ENCODE measurements around the gene PSMD5. TPM values are rescaled to one million over a fixed set of nuclear protein-coding genes. Genes with fewer than 3 reads are reported as not detected.

The PSMD5 gene
- total and polyA plus RNA-seq, 10 of the 15 experiments (the other 5 are each of a cell fraction or from before 2014, with no cell fraction given), result 8.8 to 47.7 (median 25.1) TPM

- TF ChIP-seq CHD4 (IDR thresholded peaks at IDR 0.05), result no peak
- peak; percentile 97 for TF ChIP-seq PML (IDR thresholded peaks at IDR 0.05; ENCODE audit: low read length)
- TF ChIP-seq CBX3 (IDR thresholded peaks at IDR 0.05; ENCODE audit: borderline replicate concordance, low read depth), result no peak
- no peak for TF ChIP-seq MTA2 (IDR thresholded peaks at IDR 0.05; ENCODE audit: low read depth)
- TF ChIP-seq, protein P1, sequence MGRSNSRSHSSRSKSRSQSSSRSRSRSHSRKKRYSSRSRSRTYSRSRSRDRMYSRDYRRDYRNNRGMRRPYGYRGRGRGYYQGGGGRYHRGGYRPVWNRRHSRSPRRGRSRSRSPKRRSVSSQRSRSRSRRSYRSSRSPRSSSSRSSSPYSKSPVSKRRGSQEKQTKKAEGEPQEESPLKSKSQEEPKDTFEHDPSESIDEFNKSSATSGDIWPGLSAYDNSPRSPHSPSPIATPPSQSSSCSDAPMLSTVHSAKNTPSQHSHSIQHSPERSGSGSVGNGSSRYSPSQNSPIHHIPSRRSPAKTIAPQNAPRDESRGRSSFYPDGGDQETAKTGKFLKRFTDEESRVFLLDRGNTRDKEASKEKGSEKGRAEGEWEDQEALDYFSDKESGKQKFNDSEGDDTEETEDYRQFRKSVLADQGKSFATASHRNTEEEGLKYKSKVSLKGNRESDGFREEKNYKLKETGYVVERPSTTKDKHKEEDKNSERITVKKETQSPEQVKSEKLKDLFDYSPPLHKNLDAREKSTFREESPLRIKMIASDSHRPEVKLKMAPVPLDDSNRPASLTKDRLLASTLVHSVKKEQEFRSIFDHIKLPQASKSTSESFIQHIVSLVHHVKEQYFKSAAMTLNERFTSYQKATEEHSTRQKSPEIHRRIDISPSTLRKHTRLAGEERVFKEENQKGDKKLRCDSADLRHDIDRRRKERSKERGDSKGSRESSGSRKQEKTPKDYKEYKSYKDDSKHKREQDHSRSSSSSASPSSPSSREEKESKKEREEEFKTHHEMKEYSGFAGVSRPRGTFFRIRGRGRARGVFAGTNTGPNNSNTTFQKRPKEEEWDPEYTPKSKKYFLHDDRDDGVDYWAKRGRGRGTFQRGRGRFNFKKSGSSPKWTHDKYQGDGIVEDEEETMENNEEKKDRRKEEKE (IDR thresholded peaks at IDR 0.05), result no peak
- TF ChIP-seq ZSCAN29 (IDR thresholded peaks at IDR 0.05), result no peak
- TF ChIP-seq, protein P2, sequence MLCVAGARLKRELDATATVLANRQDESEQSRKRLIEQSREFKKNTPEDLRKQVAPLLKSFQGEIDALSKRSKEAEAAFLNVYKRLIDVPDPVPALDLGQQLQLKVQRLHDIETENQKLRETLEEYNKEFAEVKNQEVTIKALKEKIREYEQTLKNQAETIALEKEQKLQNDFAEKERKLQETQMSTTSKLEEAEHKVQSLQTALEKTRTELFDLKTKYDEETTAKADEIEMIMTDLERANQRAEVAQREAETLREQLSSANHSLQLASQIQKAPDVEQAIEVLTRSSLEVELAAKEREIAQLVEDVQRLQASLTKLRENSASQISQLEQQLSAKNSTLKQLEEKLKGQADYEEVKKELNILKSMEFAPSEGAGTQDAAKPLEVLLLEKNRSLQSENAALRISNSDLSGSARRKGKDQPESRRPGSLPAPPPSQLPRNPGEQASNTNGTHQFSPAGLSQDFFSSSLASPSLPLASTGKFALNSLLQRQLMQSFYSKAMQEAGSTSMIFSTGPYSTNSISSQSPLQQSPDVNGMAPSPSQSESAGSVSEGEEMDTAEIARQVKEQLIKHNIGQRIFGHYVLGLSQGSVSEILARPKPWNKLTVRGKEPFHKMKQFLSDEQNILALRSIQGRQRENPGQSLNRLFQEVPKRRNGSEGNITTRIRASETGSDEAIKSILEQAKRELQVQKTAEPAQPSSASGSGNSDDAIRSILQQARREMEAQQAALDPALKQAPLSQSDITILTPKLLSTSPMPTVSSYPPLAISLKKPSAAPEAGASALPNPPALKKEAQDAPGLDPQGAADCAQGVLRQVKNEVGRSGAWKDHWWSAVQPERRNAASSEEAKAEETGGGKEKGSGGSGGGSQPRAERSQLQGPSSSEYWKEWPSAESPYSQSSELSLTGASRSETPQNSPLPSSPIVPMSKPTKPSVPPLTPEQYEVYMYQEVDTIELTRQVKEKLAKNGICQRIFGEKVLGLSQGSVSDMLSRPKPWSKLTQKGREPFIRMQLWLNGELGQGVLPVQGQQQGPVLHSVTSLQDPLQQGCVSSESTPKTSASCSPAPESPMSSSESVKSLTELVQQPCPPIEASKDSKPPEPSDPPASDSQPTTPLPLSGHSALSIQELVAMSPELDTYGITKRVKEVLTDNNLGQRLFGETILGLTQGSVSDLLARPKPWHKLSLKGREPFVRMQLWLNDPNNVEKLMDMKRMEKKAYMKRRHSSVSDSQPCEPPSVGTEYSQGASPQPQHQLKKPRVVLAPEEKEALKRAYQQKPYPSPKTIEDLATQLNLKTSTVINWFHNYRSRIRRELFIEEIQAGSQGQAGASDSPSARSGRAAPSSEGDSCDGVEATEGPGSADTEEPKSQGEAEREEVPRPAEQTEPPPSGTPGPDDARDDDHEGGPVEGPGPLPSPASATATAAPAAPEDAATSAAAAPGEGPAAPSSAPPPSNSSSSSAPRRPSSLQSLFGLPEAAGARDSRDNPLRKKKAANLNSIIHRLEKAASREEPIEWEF (IDR thresholded peaks at IDR 0.05; ENCODE audit: insufficient replicate concordance, low read depth, low read length), result no peak
- TF ChIP-seq IKZF2 (IDR thresholded peaks at IDR 0.05), result peak; percentile 79 to 81
- TF ChIP-seq SMC3 (IDR thresholded peaks at IDR 0.05; ENCODE audit: borderline replicate concordance, low read length), result 0 out of 2 replicates have a peak, but pooled peaks have one; percentile 13
- TF ChIP-seq ZNF217 (IDR thresholded peaks at IDR 0.05), result no peak
- TF ChIP-seq REST (IDR thresholded peaks at IDR 0.05; ENCODE audit: low read depth, low read length), result 0 out of 2 replicates have a peak, but pooled peaks have one; percentile 6
- TF ChIP-seq STAT3 (IDR thresholded peaks at IDR 0.05; ENCODE audit: low read depth, low read length), result no peak
- no peak for TF ChIP-seq TCF3 (IDR thresholded peaks at IDR 0.05; ENCODE audit: borderline replicate concordance, insufficient read depth, low read depth, low read length)
- peak; percentile 75; the same call in 1 of the 2 replicates for TF ChIP-seq NBN (IDR thresholded peaks at IDR 0.05)
- TF ChIP-seq EGR1 (IDR thresholded peaks at IDR 0.05; ENCODE audit: borderline replicate concordance in 1 of 2, low read depth in 2 of 2, low read length in 2 of 2), result peak in 1 of 2 experiments; percentile 86; a peak in 2 of 3 replicates
- no peak; the same call in 1 of the 2 replicates for TF ChIP-seq MXI1 (IDR thresholded peaks at IDR 0.05; ENCODE audit: low read depth, low read length)
- TF ChIP-seq CREM (IDR thresholded peaks at IDR 0.05; ENCODE audit: low read depth), result peak; percentile 99
- no peak for TF ChIP-seq SREBF1 (IDR thresholded peaks at IDR 0.05; ENCODE audit: low read length)
Observed at GRCh38 chr9:120792898-120793765, 49.6 kb downstream of the PSMD5 start, which contains the start of gene FBXW2 (continued).

Measured in GM12878 (cell line).